ENCODE measurements around the gene ARF3.

- TF ChIP-seq CREB1 (IDR thresholded peaks at IDR 0.05; ENCODE audit: low read depth) (no peak), EGR1 (IDR thresholded peaks at IDR 0.05) (no peak)
Measured at GRCh38 chr12:48952691-48953090, 4.6 kb downstream of the ARF3 start.
